HG03196 (cell line): ENCODE measurements around the gene TRABD.

ENCODE experiments used
- ATAC-seq: cut with Tn5 transposase; IDR thresholded peaks from one replicate; pipeline ENCODE4 v1.9.1; 2021; ENCODE audit not compliant: unreplicated experiment

TRABD gene

GRCh38 chr22:50173311-50173982 is 12.3 kb upstream of the TRABD start:
- no peak for ATAC-seq

DNA sequence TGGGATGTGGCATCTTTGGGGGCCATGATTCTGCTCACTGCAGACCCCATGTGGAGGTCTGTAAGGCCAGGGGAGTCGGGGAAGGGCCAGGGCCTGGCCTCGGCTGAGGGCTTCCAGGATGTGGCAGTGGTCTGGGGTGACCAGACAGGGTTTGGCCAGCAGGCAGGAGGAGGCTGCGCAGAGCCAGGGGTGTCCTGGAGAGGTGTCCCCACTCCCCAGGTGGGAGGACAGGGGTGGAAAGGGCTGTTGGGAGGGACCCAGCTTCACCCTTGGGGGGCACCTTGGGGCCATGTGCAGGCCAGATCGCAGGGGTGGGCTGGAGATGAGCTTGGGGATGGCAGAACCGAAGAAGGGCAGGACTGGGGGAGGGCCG is 11.7 kb upstream of the TRABD start:
- no peak for ATAC-seq

- ATAC-seq: no peak
Observed at GRCh38 chr22:50174382-50175190, 11.1 kb upstream of the TRABD start.

DNA sequence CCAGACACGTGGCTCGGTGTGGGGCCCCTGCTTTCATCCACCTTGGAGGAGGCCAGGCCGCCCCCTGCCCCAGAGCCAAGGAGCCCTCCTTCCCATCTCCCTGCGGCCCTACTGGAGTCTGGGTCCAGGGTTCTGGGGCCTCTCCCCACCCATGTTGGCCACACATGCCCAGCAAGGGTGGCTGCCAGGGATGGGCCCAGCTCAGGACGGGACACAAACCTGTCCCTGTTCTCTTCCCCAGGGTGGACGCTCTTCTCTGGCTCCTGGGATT is 10.6 kb upstream of the TRABD start:
- no peak for ATAC-seq

GRCh38 chr22:50175921-50176849 is 9.5 kb upstream of the TRABD start:
- ATAC-seq: no peak

GRCh38 chr22:50176850-50177536 is 8.7 kb upstream of the TRABD start:
- ATAC-seq: no peak

DNA sequence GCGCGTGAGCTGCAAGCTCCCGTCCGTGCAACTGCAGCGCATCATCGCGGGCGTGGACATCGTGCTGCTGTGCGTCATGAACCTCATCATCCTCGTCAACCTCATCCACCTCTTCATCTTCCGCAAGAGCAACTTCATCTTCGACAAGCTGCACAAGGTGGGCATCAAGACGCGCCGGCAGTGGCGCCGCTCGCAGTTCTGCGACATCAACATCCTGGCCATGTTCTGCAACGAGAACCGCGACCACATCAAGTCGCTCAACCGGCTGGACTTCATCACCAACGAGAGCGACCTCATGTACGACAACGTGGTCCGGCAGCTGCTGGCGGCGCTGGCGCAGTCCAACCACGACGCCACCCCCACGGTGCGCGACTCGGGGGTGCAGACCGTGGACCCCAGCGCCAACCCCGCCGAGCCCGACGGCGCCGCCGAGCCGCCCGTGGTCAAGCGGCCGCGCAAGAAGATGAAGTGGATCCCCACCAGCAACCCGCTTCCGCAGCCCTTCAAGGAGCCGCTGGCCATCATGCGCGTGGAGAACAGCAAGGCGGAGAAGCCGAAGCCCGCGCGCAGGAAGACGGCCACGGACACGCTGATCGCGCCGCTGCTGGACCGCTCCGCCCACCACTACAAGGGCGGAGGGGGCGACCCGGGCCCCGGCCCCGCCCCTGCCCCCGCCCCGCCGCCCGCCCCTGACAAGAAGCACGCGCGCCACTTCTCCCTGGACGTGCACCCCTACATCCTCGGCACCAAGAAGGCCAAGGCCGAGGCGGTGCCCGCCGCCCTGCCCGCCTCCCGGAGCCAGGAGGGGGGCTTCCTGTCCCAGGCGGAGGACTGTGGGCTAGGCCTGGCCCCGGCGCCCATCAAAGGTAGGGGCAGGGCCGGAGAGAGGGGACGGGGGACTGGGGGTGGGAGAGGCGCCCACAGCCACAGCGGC is 7.9 kb upstream of the TRABD start:
- no peak for ATAC-seq

DNA sequence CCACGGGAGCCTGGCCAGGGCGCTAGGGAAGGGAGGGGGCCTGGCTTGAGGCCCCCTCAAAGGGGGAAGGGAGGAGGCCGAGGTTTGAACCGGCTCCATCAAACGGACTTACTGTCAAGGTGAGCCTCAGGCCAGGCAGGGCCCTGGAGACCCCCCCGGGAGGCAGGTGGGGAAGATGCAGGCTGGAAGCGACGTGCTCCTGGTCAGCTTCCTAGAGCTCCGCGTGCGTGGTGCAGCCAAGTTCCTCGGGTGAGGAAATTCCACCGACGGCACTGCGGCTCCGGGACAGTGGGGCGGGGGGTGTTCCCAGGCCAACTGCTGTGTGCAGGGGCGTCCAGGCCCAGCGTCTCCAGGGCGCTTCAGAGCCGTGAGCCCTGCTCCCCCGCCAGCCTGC is 7.2 kb upstream of the TRABD start:
- ATAC-seq: no peak

DNA sequence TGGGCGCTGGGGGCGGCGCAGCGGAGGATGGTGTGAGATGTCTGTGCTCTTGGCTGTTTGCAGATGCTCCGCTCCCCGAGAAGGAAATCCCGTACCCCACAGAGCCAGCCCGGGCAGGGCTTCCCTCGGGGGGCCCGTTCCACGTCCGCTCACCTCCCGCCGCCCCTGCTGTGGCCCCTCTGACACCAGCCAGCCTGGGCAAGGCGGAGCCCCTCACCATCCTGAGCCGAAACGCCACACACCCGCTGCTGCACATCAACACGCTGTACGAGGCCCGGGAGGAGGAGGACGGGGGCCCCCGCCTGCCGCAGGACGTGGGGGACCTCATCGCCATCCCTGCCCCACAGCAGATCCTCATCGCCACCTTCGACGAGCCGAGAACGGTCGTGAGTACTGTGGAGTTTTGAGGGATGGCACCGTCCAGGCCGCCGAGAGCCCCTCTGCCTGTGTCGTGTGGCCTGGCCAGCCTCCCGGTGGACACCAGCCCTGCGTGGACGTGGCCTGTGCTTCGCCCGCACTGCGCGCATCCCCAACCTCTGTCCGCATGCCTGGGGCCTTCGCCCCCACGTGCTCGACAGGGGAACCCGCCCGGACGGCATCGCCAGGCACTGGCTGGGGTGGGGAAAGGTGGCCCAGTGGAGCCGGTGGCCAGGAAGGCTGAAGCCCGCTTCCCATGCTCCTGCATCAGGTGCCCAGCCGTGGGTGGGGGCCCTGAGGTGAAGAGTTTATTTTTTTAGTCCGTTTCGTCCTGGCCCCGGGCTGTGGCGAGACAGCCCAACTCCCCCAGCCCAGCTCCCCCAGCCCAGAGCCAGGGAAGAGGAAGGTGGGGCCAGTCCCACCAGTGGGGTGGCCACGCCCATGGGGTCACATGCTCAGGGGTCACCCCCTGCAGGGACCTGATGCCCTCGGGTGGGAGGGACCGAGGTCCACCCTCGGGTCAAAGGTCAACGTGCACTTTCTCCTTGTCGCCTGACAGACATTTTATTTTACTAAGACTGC is 6.5 kb upstream of the TRABD start:
- ATAC-seq: no peak

- no peak for ATAC-seq
Observed at GRCh38 chr22:50179937-50180726, 5.6 kb upstream of the TRABD start.

GRCh38 chr22:50180727-50181521 is 4.8 kb upstream of the TRABD start:
- ATAC-seq: no peak

DNA sequence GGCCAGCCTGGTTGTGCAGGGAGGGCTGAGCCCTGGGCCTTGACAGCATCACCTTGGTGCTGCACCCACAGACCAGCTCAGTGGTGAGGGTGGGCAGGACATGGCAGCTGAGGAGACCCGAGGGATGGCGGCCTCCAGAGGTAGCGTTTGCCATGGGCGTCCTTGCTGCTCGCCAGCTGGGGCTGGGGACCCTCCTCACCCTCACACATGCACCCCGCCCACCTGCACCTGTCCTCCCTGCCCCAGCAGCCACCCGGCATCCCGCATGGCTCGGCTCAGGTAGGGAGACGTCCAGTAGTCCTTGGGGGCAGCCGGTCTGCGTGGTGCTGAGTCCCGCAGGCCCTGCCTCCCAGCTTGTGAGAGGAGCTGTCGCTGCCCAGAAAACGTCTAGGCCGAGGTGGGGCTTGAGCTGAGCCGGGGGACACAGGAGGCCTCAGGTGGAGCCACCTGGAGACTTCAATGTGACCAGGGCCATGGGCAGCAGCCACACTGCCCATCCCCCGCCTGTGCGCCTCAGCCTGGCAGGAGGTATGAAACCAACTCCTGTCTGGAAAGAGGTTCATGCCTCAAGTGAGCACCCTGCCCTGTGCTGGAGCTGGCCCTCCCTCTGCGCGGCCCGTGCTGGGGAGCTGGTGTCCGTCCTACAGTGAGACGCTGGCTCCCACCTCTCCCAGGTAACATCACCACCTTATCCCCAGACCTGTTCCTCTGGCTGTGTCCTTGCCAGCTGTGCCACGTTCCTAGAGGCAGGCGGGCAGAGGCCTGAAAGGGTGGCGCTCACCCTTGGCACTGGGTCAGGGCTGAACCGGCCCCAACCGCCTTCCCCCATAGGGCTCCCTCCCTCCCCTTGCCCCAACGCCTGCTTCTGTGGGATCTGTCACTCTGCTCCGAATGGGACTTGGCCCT is 3.3 kb upstream of the TRABD start:
- ATAC-seq: no peak

DNA sequence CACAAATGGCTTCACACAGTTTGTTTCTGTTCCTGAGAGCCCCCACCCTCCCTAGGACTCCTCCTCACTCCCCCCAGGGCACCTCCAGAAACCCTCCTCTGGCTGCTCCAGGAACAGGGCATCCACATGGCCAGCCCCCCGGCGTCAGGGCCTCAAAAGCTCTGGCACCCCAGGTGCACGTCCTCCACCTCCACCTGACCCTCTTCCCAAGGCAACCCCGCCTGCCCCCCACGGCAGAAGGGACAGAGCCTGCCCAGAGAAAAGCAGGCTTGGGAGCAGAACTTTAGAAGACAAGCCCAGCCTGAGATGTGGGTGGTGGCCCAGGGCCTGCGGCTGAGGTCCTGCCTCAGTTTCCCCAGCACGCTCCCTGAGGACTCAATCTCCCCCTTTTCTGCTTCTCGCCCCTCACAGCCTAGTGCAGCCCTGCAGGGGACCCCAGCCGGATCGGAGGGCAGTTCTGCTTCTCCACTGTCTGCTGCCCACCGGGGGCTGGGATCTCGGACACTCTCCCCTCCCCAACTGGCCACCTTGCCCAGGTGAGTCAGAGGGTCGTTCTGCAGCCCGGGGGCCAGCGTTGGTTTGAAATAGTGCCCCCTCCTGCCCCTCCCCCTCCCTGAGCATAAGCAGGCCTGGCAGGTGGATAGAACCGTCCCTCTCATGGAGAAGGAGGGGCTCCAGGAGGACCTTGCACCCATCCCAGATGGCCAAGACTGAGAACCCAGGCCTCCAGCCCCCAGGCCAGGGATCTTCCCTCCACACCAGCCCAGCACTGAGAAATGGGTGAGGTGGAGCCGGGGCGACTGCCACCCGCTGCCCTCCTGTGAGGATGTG is 2.4 kb upstream of the TRABD start:
- ATAC-seq: no peak

DNA sequence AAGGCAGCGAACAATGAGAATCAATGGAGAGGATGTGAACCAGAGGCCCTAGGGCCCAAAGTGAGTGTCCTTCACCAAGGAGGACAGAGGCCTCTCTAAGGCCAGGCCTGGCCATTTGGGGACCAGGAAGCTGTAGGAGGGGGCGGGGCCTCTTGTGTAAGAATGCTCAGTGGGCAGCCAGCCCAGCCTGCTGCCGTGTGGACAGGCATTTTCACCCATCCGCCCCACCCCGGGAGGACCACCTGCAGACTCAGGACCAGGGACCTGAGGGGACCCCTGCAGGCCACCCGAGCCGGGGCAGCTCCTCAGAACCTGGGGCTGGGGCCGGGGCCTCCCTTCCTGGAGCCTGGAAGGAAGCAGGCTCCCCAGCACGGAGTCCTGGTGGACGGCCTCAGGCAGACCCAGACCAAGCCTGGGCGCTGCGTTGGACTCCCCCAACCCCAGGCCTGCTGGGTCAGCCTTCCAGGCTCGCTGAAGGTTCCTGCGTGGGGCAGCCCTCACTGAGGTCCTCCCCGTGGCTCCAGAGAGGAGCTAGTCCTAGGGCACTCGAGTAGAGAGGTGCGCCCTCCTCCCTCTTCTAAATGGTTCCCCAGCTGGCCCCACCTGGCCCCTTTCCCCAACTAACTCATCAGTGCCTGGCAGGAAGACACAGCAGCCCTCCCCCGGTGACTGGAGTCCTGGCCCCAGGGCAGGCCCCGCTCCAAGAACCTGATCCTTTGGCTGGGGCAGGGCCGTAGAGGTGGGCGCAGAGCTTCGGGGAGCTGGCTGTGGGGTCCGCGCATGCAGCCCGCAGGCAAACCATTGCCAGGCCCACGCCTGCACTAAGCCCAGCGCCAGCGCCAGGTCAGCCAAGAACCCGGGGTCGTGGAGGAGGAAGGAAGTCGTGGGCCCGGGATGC is 1.5 kb upstream of the TRABD start:
- no peak for ATAC-seq
